Mammary epithelial cell (primary cell): ENCODE results near the gene TBC1D3B.
"Not testable (repeated sequence)": the region's sequence is repeated elsewhere in the genome, so short reads cannot be mapped to it uniquely, and the experiment has no call there.

Experiments used
- CTCF ChIP-seq, 2 donors: IDR thresholded peaks in 1 of 2; conservative IDR thresholded peaks in 1 of 2; 2 replicates each; pipeline ENCODE4 v1.5.1; 2011 to 2012; ENCODE audit warnings: inconsistent platforms in 2 of 2, low read length in 2 of 2, mild to moderate bottlenecking in 2 of 2, control low read depth in 1 of 2, low read depth in 1 of 2; ENCODE audit not compliant: insufficient read depth in 1 of 2; ENCODE audit errors: extremely low read depth in 1 of 2
- EZH2 ChIP-seq: IDR thresholded peaks from 2 replicates; pipeline ENCODE4 v1.6.1; 2012; ENCODE audit warnings: low read length, inconsistent platforms, borderline replicate concordance

DNA sequence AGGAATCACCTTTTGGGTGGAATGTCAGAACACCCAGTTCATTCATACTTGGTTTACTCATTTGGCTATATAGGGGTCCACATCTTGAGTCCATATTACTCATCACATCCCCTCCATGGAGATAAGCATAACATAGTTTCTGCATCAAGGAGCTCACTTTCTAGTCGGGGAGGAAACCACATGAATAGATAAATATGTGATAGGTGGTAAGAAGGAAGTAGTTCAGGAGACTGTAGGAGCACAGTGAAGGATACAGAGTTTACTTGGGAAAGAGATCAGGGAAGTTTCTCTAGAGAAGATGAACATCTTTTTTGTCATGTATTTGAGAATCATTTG is 30.0 kb upstream of the TBC1D3B start:
- not testable (repeated sequence) for TF ChIP-seq CTCF (conservative IDR thresholded peaks at IDR 0.05 in 1 of 2, IDR thresholded peaks at IDR 0.05 in 1 of 2; ENCODE audit: extremely low read depth in 1 of 2, insufficient read depth in 1 of 2, low read depth in 1 of 2, low read length in 2 of 2); EZH2
